GM21447 (cell line): ENCODE measurements around the gene SLC25A26.
A peak's percentile ranks its signal among the peaks of the same experiment; 100 is the strongest.
"Not testable (repeated sequence)": the region's sequence is repeated elsewhere in the genome, so short reads cannot be mapped to it uniquely, and the experiment has no call there.

Experiments
- ATAC-seq: cut with Tn5 transposase; IDR thresholded peaks from one replicate; pipeline ENCODE4 v1.9.1; 2021; ENCODE audit not compliant: unreplicated experiment

Gene SLC25A26

DNA sequence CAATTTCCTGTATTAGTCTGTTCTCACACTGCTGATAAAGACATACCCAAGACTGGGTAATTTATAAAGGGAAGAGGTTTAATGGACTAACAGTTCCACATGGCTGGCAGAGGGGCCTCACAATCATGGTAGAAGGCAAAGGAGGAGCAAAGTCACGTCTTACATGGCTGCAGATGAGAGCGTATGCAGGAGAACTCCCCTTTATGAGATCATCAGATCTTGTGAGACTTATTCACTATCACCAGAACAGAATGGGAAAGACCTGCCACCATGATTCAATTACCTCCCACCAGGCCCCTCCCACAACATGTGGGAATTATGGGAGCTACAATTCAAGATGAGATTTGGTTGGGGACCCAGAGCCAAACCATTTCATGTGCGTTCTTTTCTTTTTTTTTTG is 5.3 kb downstream of the SLC25A26 start:
- not testable (repeated sequence) for ATAC-seq

DNA sequence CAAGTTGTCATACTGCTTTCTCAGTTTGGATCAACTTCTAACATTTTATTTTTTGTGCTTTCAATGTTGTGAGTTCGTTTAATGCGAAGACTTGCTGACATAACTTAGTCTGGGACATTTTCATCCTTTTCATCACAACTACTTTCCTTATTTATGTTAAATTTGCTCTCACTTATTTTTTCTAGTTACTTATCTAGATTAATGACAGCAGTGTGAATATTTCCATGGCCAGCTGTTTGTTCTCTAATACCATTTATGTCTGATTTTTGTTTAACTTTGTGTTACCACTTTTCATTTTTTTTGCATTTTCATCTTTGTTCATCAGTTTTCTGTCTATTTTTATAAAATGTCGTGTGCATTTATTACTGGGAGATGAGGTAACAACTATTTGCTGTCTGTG is 6.2 kb downstream of the SLC25A26 start:
- no peak for ATAC-seq

DNA sequence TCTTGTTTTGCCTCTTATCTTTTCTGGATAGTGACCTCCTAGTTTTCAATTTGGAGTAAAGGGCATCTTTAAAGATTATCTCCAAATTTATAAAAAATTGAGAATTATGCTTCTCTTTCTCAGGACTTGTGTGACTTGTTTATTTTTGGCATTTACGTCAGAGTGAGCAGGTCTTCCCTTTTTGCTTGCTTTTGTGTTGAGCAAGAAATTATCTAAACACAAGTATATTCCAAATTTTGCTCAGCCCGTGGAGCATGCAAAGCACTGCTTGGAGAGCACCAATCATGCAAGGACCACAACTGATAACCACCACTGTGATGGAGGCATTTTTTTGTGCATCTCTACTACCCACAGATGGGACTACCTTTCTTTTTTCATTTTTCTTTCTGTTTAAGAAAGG is 7.1 kb downstream of the SLC25A26 start:
- no peak for ATAC-seq

- ATAC-seq: no peak
Measured at GRCh38 chr3:66228707-66229106, 7.9 kb downstream of the SLC25A26 start.

GRCh38 chr3:66229931-66230330 is 9.1 kb downstream of the SLC25A26 start:
- no peak for ATAC-seq

DNA sequence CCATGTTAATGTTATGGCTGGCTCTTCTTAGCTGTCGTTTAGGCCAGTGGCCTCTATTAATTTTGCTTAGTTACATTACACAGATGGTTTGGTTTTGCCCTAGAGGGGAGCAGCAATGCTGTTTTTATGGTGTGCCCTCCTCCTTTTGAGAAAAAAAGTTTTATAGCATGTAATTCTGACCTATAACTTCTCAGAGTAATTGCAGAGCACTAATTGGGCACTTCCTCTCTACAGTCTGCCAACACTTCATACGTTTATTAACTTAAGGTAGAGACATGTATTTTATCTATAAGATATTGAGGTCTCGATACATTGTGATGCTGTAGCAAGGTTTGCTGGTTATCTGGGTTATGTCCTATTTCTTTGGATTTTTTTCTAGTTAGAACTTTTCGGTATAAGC is 12.2 kb downstream of the SLC25A26 start:
- no peak for ATAC-seq

DNA sequence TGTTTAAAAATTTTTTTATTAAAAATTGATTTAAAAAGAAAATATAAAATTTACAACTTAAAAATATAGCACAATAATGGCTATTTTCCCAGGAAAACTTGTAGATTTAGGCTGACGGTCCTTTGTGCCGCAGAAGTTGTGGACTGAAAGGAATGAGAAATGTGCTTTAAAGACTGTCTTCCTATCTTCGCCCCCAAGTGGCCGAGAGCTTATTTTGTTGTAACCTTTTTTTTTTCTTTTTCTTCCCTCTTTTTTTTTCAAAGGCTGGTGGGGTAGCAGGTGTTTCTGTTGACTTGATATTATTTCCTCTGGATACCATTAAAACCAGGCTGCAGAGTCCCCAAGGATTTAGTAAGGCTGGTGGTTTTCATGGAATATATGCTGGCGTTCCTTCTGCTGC is 15.5 kb downstream of the SLC25A26 start:
- no peak for ATAC-seq

GRCh38 chr3:66237552-66237951 is 16.8 kb downstream of the SLC25A26 start:
- ATAC-seq: no peak

- peak; percentile 51 for ATAC-seq
Measured at GRCh38 chr3:66239513-66240123, 18.8 kb downstream of the SLC25A26 start.

DNA sequence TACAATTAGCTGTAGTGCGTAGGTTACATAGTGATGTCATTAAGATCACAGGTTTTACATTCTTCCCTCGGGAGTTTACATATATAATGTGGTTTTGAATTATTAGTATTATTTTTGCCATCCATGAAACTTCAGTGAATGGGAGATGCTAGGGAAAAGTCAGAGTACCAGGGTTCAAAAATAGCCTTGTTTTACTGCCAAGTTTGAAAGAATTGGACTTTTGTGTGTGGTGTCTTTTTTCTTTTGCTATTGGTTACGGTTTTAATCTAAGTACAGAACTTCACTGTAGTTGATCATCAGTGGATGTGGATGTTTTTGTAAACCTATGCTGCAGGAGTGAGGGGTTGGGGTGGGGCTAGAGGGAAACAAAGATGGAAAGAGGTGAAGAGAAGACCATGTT is 20.7 kb downstream of the SLC25A26 start:
- ATAC-seq: no peak

GRCh38 chr3:66242788-66243464 is 22.1 kb downstream of the SLC25A26 start:
- ATAC-seq: no peak

DNA sequence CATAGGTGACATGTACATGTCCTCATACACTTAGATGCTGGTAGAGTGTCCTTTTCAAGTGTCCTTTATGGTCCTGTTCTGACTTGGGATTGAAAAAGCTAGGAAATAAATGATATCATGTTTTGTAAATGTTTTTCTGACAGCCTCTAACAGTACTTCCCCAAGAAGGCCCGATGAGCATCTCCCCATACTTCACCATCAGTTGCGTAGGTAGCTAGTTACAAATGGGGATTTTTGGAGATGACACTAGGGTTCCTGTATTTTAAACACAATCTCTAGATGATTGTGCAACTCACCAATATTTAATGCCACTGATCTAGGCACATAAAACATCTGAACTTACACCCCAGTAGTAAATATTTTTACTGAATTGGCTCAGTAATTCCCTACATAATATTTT is 27.8 kb downstream of the SLC25A26 start:
- ATAC-seq: no peak

- no peak for ATAC-seq
Measured at GRCh38 chr3:66253790-66254620, 33.2 kb downstream of the SLC25A26 start.

DNA sequence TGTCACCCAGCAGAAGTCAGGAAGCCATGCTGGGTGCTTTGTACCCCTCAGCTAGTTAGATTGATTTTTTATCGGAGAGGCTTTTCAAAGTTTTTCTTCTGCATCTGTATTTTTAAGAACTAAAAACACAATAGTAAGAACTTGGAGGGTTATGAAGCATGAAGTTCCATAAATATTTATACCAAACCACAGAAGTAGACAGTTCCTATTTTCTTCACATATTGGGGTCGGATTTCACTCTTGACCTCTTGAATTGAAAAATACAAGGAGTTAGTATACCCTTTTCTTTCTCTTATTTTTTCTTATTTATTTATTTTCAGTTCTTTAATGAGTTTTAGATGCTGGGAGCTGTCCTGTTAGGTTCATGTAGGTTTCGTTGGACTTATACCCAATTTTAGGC is 35.1 kb downstream of the SLC25A26 start:
- ATAC-seq: no peak

- ATAC-seq: no peak
Measured at GRCh38 chr3:66256806-66257205, 36.0 kb downstream of the SLC25A26 start.

DNA sequence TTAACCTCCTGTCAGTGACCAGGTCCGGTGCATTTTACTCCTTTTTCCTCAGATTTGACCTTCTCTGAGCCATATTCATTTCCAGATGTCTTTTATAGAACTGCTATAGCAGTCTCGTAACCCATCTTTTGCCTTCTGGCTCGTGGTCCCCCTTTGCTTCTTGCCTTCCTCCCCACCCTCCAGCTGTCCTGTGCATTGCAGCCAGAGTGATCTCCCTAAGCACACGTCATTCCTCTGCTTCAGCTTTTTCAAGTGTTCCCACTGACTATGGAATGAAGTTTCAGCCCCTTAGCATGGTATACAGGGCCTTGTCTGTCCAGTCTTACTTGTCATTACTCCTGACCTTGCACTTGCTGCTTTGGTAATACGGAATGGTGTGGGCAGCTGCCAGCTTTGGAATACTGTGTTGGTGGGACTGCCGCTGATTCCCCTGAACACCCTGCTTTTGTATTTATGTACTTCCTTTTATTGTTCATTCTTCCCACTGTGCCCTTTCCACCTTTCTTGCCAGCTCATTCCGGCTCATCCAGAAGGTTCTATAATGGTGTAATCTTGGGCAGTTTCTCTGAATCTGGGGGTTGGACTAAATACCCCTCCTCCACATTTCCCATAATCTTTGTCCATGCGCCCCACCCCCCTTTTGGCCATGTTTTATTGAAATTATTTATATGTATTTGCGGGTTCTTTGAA is 38.9 kb downstream of the SLC25A26 start:
- ATAC-seq: no peak

GRCh38 chr3:66260431-66260830 is 39.6 kb downstream of the SLC25A26 start:
- ATAC-seq: no peak

DNA sequence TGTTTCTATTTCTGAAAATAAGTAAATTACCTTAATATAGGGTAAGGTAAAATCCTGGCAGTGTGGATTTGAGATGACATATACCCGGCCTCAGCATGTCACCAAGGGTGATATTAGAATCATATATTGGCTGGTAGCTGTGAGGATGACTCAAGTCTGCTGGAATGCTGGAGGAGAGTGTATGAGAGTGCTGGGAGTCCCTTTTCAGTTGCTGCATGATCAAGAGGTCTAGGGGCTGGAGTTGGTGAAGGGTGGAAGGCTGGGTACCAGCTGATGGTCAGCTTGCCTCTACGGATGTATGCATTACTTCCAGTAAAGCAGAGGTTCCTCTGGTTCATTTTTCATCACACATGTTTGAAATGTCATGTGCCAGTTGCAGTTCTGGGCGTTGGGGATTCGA is 40.6 kb downstream of the SLC25A26 start:
- no peak for ATAC-seq

- no peak for ATAC-seq
Measured at GRCh38 chr3:66265649-66266048, 44.8 kb downstream of the SLC25A26 start.

DNA sequence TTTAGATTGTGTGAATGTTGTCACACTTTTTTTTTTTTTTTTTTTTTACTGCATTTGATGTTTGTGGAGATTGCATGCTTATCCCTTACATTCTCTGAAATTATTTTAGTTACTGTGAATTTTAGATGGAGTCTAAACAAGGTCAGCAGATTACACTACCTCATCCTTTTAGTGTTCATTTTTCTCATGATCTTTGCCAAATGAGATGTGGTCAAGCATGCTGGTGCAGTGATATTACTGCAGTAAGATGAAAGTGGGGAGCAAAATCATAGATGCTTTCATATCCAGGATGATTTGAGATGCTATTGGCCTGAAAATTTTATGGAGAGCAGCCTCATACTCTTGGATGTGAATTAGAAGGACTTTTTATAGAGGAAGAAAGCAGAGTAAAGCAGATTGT is 45.8 kb downstream of the SLC25A26 start:
- no peak for ATAC-seq

GRCh38 chr3:66267031-66267430 is 46.2 kb downstream of the SLC25A26 start:
- no peak for ATAC-seq

DNA sequence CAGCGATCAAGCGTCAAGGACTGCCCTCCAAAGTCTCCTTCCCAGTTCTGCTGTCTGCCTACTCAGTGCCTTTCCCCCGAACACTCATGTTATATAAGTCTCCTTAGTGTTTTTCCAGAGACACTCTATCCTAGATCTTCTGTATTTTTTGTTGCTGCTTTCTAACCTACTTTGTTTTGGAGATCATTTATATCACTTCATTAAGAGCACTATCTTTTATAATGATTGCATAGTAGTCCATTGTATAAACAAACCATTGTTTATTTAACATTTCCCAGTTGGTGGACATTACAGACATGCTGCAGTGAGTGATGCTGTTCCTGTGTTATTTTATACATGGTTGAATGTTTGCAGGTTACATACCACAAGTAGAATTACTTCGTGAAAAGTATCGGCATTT is 47.1 kb downstream of the SLC25A26 start:
- ATAC-seq: no peak
